NK-92 (cell line): ENCODE data around the gene LCLAT1.

Experiments
- DNase-seq: peaks from one replicate; lab custom pipeline; 2025; ENCODE audit not compliant: unreplicated experiment; lab: John Stamatoyannopoulos, UW

LCLAT1 gene

DNA sequence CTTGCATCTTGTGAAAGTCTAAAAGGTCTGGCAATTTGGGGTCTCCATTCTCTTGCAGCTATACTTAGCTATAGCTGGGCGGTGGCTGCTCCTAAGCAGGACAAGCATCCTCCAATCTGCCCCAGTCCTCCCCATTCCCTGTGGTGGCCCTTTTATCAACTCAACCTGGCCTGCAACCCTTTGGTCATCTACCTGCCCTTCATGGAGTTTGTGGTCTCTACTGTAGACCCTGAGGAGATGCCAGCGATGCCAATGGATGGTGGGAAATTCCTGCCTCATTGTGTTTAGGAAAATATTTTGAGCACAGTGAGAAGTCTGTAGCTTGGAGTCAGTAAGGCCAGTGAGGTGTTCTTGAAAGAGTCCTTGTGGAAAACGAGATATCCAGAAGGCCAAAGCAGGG lies 216.8 kb downstream of the LCLAT1 start:
- DNase-seq, result no peak

GRCh38 chr2:30664761-30665358 lies 217.8 kb downstream of the LCLAT1 start:
- DNase-seq, result no peak

DNA sequence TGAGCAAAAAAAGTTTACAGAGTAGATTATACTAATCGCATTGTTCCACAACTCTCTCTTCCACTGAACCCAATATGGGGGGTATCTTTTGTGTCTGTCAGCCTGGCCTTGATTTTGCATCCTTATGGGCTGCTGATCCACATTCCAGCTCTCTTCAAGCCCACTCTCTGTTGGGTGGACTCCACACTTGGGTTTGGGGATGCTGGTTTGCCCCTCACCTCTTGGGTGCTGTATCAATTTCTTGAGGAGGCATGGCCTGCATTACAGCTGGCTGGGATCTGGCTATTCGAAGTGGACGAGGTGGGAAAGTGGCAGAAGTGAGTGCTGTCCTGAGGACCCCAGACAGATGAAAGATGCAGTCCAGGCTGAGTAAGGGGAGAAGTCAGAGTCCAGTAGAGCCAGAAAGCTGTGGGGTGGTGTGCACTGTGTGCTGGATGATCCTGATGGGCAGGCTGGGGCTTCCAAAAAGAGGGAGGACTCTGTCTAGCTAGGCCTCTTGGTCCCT lies 218.8 kb downstream of the LCLAT1 start:
- DNase-seq, result no peak

DNA sequence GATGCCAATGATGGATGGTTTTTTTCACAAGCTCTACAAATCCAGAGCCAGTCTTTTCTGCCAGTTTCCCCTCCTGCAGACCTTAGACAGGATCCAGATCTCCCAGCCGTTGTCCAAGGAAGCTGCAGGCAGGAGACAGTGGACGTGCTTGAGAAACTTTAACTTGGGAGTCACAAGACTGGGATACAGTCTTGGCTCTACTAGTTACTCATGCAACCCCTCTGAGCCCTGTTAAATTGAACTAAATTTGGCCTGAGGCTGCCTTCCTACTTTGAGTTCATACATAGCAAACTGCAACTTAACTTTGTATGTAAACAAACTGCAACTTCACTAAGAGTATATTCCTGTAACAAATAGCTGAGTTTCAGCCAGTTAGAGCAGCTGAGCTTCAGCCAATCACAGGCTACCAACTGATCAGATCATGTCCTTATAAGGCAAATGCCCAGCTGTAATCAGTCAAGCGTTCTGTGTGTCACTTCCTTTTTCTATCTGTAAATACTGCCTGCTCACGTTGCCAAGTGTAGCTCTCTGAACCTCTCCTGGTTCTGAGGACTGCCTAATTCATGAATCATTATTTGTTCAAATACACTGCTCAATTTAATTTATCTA lies 219.3 kb downstream of the LCLAT1 start:
- DNase-seq, result no peak

- no peak for DNase-seq
Measured at GRCh38 chr2:30670453-30670852, 223.4 kb downstream of the LCLAT1 start.

GRCh38 chr2:30673127-30673526 lies 226.1 kb downstream of the LCLAT1 start:
- DNase-seq, result no peak

DNA sequence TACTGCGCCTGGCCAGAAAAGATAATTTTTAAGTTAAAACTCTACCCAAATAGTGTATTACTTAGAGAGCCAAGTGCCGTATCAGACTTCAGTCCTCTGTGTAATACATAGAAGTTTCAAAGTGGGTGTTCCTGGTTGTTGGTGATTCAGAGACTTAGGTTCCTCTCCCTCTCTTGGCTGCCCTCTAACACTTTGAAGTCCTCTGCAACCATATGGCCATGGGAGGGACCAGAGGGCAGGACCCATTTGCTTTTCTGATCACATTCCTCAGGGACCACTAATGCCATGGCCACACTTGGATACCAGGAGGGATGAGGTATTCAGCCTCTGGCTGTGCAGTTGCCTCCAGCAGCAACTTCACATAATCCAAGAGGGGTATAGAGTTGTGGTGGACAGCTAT lies 228.7 kb downstream of the LCLAT1 start:
- DNase-seq, result no peak

DNA sequence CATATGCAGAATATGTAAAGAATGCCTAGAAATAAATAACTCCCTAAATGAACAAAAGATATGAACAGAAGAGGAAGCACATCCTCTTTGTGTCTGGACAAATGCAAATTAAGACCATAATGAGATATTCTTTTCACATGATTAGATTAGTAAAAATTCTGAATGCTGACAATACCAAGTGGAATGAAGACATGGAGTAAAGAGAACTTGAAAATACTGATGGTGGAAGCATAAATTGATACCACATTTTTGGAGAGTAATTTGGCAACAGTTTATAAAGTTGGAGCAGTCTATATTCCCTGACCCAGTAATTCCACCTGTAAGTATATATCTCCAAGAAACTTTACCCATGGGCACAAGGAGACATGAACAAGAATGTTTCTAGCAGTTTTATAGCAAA lies 230.2 kb downstream of the LCLAT1 start:
- DNase-seq, result no peak

GRCh38 chr2:30677861-30678385 lies 230.9 kb downstream of the LCLAT1 start:
- DNase-seq, result no peak

GRCh38 chr2:30678410-30679137 lies 231.5 kb downstream of the LCLAT1 start:
- no peak for DNase-seq

DNA sequence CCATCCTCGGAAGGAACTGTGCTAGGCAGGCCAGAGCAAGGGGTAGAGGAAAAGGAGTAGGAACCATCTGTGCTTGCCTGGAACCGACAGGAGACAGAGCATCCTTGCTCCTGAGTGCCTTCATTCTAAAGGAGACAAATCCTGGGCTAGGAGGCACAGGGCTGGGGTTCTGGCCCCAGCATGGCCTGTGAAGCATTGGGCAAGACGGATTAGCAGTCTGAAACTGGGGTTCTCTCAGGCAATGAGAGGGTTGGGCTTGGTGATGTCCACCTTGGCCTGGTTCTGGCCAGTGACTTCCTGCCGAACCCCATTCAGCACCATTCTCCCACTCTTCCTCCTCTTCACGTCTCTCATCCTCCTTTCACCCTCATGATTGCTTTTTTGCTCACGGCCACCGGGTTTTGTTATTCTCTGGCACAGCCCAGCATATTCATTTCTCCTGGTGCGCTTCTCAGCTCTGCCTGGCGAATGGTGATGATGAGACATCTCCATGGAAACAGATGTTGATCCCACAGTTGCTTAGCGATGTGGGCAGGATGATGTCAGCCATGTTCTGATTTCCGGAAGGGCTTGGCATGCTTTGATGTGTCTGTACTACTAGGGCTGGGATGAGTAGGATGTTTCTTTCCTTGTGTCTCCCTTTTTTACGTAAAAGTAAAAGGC lies 232.5 kb downstream of the LCLAT1 start:
- no peak for DNase-seq

GRCh38 chr2:30680121-30680520 lies 233.1 kb downstream of the LCLAT1 start:
- DNase-seq, result no peak

DNA sequence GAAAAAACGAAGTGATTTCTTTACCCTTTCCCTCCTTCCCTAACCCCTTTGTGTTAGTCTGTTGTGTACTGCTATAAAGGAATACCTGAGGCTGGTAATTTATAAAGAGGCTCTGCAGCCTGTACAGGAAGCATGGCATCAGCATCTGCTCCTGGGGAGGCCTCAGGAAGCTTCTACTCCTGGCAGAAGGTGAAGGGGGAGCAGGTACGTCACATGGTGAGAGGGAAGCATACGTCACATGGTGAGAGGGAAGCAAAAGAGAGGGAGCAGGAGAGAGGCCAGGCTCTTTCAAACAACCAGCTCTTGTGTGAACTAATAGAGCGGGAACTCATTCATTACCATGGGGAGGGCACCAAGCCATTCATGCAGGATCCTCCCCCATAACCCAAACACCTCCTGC lies 234.0 kb downstream of the LCLAT1 start:
- DNase-seq, result no peak

GRCh38 chr2:30683236-30683956 lies 236.3 kb downstream of the LCLAT1 start:
- DNase-seq, result no peak

DNA sequence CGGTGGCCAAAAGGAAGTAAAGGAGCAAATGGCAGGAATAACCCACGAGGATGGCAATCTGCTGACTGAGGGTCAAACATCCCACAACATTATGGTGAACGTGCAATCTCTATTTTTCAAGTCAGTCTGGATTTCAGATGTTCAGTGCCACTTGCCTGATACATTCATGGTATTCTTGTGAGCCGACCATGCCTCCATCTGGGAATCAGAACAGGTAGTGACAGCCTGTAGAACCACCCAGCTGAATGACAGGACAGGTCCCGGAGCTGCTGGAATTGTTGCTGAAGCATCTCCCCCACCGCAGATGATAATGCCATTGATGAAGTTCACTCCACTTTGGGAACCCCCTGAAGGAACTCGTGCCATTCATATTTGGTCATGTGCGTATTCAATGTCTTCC lies 237.0 kb downstream of the LCLAT1 start:
- DNase-seq, result no peak

DNA sequence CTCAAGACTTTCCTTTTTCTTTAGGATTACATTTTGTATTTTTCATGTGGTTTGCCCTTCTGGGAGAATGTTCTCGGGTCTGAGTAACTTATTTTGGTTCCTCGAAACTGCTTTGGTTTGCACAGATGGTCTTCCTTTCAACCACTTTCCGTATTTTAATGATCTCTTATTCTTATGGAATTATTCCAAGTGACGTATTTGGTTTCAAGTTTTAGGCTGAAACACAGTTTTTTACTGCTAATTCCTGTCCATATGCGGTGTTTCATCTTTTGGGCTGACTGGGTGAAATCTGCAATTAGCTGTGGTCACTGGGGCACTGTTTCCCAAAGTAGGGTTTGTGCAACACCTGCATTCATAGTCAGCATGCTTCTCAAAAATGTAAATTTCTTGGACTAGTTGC lies 237.5 kb downstream of the LCLAT1 start:
- no peak for DNase-seq

DNA sequence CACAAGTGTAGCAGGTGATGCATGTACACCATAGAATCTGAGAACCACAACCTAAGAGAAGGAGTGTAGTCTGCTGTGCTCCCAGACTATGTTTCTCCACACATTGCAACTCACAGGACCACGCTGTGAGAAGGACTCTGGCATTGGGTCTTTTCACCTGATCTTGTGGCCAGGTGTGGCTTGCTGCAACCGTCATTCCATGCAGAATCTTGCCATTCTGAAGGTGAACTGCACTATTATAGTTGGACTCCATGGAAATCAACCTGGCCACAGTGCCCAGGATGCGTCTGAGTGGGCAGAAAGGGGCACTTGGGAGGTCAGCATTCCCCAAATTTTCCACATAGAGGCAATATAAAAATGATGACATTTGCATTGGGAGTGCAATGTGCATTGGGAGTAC lies 237.9 kb downstream of the LCLAT1 start:
- DNase-seq, result no peak

GRCh38 chr2:30686000-30686399 lies 239.0 kb downstream of the LCLAT1 start:
- DNase-seq, result no peak

GRCh38 chr2:30686669-30687068 lies 239.6 kb downstream of the LCLAT1 start:
- DNase-seq, result no peak

- DNase-seq, result no peak
Measured at GRCh38 chr2:30688956-30689401, 241.9 kb downstream of the LCLAT1 start.
